Esophagus muscularis mucosa (tissue), 4 donors: ENCODE data around the gene LVRN.

ENCODE experiments used
- EP300 ChIP-seq: sonication (generic); formaldehyde crosslinking; IDR thresholded peaks from one replicate; pipeline ENCODE4 v1.6.1; 2017; ENCODE audit warnings: antibody characterized with exemption
- POLR2A ChIP-seq: fragments of 450-650 bp; IDR thresholded peaks from one replicate; pipeline ENCODE4 v1.6.1; 2017; ENCODE audit warnings: antibody characterized with exemption, moderate library complexity, mild to moderate bottlenecking, low read depth
- POLR2AphosphoS5 ChIP-seq, 2 donors: sonication (generic); formaldehyde crosslinking; IDR thresholded peaks; one replicate each; pipeline ENCODE4 v1.6.1; 2017; ENCODE audit warnings: antibody characterized with exemption in 2 of 2
- TF ChIP-seq, protein P1 (sequence below), 3 experiments: fragments of 200-600 bp in 2 of 3; fragments of 450-650 bp in 1 of 3; sonication (generic) in 2 of 3; IDR thresholded peaks; one replicate each; pipeline ENCODE4 v1.5.1; 2017 to 2019; ENCODE audit warnings: antibody characterized with exemption in 3 of 3, mild to moderate bottlenecking in 2 of 3, moderate library complexity in 1 of 3

GRCh38 chr5:116038817-116039216, 76.5 kb downstream of the LVRN start:
- TF ChIP-seq, protein P1, sequence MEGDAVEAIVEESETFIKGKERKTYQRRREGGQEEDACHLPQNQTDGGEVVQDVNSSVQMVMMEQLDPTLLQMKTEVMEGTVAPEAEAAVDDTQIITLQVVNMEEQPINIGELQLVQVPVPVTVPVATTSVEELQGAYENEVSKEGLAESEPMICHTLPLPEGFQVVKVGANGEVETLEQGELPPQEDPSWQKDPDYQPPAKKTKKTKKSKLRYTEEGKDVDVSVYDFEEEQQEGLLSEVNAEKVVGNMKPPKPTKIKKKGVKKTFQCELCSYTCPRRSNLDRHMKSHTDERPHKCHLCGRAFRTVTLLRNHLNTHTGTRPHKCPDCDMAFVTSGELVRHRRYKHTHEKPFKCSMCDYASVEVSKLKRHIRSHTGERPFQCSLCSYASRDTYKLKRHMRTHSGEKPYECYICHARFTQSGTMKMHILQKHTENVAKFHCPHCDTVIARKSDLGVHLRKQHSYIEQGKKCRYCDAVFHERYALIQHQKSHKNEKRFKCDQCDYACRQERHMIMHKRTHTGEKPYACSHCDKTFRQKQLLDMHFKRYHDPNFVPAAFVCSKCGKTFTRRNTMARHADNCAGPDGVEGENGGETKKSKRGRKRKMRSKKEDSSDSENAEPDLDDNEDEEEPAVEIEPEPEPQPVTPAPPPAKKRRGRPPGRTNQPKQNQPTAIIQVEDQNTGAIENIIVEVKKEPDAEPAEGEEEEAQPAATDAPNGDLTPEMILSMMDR (IDR thresholded peaks at IDR 0.05), result no peak
- TF ChIP-seq POLR2A, result no peak
- no peak for TF ChIP-seq POLR2AphosphoS5 (IDR thresholded peaks at IDR 0.05)
- TF ChIP-seq EP300, result no peak
